NCI-H1048 (cell line): ENCODE measurements around the gene FAM227A.
"Not testable (repeated sequence)": the region's sequence is repeated elsewhere in the genome, so short reads cannot be mapped to it uniquely, and the experiment has no call there.

Experiments
- DNase-seq: peaks from one replicate; lab custom pipeline; 2025; lab: John Stamatoyannopoulos, UW

Gene FAM227A

DNA sequence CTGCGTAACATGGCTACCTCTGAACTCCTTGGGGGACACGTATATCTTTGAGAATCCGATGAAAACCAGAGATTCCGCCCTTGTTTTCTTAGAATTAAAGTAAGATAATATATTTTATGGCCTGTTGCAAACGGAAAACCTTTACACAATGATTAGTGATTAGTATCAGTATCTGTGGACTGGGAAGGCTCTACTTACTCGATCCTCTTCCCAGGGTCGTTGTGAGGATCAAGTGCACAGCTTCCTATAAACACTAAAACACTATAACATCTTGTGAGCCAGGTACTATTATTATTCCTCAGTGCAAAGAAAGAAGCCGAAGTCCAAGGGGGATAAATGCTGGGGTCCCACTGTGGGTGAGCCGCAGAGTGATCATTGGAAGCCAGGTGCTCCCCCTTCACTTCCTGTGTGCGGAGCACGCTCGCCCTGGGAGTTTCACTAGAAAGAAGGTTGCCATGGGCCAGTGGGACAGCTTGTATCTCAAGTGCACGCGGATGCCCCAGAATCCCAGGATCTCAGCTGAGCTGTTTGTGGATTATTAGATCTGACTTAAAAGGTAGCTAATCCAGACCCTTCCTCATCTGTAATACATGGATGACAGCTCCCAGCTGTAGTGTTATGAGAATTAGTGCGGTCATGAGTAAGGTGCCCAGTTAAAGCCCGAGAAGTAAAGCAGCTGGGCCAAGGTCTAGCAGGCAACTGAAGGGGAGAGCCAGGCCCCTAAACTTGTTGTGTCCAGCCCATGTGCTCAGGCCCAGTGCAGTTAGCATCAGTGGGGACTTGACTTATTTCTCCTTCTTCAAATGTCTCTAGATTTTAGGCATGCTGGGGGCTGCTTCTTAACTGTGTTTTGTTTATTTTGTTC lies 1.1 kb upstream of the FAM227A start:
- no peak for DNase-seq

DNA sequence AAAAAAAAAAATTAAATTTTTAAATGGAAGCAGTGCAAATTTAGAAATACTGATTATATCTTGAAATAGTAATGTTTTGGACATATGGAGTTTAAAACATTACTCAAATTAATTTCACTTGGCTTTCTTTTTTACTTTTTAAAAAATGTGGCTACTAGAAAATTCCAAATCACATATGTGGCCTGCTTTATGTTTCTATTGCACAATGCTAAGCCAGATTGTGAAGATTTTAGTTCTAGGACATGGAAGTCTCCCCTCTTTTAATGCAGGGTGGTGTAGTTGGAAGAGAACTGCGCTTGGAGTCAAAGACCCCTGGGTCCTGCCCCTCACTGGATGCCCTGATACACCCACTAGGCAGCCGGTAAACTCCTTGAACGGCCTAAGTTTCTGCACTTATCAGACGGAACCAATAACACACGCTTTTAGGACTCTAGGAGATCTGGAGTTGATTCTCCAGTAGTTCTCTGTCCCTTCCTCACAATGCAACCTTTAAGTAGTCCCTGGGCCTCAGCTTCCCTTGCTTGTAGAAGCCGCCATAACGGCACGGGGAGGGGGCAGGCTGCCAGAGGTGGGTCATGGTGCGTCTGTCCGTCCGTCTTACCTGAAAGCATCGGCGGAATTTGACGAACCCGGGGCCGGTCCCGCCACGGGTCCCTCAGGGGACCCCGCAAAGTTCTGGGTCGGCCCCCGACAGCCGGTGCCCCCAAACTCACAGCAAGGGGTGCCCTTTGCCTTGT lies 505 bp downstream of the FAM227A start:
- no peak for DNase-seq

DNA sequence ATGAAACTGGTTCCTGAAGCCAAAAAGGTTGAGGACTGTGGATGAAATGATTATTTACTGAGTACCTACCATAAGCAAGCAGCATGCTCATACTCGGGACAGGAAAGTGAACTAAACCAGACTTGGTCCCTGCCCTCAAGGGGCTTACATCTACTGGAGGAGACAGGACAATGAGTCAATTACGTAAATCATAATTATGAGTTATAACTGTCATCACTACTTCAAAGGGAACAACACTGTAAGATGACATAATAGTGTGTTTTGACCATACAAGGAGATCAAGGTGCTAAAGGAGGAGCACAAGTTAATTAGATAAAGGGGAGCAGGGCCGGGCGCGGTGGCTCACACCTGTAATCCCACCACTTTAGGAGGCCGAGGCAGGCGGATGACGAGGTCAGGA lies 2.5 kb downstream of the FAM227A start:
- no peak for DNase-seq

DNA sequence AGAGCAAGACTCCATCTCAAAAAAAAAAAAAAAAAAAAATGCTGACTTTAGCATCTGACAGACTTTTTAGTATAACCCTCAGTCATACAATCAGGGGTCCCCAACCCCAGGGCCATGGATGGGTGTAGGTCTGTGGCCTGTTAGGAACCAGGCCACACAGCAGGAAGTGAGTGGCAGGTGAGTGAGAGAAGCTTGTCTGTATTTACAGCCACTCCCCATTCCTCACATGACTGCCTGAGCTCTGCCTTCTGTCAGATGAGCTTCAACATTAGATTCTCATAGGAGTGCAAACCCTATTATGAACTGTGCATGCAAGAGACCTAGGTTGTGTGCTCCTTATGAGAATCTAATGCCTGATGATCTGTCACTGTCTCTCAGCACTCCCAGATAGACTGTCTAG lies 3.3 kb downstream of the FAM227A start:
- DNase-seq: no peak

DNA sequence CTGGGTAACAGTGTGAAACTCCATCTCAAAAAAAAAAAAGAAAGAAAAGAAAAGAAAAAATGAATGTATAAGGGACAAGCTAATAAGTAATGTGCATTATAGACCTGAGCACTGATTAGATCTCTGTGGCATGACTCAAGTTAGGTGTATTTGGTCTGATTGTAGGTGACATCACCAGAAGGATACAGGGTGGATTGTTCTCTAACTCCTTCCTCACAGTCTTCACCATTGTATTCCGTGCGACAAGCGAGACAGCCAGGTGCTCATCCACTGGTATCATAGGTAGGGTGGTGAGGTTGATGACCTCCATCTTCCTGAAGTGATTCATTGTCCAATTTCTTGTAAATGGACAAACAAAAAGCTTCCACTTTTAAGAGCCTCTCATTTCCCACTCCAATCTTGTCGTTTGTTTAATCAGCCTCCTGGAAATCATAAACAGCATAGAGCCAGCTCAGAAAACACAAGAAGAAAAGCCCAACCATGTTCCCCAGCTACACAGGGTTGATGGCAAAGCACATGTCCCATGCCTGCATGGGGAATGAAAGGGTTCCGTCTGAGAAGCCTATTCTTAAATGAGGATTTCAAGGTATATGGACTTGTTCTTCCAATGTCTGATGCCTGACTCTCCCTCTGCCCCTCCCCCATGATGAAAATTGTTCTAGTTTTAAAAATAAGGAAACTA lies 6.2 kb downstream of the FAM227A start:
- no peak for DNase-seq

DNA sequence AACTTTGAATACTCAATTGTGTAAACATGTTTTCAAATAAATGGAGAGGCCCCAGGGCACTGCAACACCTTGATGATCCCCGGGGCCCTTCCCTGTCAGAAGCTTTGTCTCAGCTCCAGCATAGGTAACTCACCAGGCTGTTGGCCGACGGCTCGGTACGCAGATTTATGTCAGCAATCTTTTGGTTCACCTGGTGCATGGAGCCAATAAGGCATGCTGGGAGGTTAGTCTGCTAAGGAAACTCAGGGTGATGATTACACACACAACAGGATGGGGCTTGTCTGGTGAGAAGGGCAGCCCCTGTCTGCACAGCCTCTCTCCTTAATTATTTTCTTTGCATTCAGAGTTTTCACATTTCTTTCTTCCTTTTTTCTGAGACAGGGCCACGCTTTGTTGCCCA lies 10.8 kb downstream of the FAM227A start:
- no peak for DNase-seq

DNA sequence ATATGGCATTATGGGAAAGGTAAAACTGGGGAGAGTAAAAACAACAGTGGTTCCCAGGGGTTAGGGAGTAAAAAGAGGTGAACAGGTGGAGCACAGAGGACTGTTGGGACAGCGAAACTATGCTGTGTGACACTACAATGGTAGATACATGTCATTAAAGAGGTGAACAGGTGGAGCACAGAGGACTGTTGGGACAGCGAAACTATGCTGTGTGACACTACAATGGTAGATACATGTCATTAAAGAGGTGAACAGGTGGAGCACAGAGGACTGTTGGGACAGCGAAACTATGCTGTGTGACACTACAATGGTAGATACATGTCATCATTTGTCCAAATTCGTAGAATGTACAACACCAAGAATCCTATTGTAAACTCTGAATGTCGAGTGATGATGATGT lies 11.9 kb downstream of the FAM227A start:
- not testable (repeated sequence) for DNase-seq

DNA sequence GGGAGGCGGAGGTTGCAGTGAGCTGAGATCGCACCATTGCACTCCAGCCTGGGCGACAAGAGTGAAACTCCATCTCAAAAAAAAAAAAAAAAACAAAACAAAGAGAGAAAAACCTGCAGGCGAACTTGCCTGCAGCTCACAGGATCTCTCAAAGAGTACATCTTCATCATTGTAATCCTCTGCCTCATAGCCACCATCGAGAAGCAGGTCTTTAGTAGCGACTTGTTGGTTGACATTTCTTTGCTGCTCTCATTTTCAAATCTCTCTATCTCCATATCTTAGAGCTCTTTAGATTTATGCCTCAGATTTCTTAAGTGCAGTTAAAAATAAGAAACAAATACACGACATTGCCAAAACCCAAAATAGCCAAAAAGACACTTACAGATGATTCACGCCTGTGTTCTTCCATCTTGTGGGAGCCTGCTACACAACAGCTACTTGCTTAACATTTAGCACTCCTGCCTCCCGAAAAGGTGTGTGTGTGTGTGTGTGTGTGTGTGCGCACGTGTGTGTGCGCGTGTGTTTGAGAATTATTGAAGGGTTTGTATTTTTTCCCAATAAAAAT lies 14.6 kb downstream of the FAM227A start:
- DNase-seq: no peak

DNA sequence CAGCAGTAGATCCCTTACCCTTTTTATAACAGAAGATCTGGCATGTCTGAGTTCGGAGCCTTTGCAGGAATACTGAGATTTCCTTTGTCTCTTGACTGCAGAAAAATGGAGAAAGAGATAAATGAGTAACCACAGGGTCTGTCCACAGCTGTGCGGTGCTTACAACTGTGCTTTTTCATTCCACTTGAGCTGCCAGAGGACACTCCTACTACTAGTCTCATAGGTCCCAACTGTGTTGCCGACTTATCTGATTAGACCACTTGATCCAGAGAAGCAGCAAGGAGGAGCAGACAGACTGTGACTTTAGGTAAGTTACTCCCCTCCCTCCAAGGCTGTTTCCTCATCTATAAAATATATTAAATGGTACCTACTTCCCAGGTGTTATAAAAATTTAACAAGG lies 17.5 kb downstream of the FAM227A start:
- DNase-seq: no peak

DNA sequence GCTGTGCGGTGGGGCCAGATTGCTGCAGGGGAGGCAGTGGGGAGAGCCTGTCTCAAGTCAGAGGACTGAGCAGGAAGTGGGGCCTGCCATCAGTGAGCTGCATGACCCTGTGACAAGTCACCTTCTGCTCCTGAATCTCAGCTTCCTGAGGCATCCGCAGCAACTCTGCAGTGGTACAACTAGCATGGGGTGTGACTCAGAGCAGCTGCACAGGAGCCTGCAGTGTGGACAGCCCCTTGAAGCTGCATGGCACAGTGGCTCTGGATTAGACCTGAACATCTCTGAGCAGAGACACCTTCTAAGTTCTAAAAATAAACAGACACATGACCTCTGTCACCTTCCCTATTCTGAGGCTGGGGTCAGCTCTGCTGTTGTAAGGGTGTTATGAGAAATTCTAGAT lies 18.0 kb downstream of the FAM227A start:
- DNase-seq: no peak

DNA sequence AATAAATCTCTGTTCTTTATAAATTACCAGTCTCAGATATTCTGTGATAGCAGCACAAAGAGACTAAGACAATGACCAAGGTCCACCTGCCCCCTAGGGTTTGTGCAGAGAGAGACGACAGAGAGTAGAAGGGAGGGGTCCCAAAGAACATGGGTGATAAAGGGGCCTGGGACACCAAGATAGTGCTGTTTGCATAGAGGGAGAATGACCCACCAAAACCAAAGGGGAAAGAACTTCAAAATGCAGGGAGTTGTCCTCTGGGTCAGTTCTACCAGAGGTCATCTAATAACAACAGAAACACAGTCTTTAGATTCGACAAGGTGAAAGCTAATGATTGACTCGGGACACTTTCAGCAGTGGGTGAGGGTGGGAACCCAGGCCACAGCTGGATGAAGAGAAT lies 23.7 kb downstream of the FAM227A start:
- DNase-seq: no peak

DNA sequence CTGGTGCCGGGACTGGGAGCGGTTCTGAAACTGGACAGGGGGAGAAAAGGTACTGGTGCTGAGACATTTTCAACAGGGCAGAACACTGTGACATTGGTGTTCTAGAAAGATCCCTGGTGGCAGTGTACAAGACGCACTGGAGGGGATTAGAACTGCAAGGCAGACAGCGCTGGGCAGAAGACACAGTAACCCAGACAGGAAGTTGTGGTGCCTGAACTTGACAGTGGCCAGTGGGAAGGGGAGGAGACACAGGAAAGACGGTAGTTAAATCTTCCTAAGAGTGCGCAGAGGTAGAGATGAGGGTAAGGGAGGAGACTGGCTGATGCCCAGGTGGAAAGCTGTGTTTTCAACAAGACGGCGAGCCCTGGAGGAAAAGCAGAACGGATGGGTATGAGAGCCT lies 24.5 kb downstream of the FAM227A start:
- DNase-seq: no peak

DNA sequence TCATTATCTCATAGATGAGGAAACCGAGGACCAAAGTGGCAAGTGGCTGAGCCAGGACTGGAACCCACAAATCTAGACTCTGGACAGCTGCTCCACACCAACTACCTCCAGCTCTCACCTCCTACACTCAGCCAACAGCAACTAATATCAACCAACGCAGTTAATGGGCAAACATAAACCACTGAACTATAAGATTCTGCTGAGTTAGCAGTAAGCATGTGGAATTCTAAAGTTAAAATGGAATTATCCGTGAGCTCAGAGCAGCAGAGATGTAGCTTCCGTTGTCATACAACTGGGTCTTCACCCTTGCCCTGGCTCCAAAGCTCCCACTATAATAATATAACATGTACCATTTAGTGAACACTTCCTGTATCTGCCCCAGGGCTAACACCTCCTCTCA lies 27.1 kb downstream of the FAM227A start:
- no peak for DNase-seq

DNA sequence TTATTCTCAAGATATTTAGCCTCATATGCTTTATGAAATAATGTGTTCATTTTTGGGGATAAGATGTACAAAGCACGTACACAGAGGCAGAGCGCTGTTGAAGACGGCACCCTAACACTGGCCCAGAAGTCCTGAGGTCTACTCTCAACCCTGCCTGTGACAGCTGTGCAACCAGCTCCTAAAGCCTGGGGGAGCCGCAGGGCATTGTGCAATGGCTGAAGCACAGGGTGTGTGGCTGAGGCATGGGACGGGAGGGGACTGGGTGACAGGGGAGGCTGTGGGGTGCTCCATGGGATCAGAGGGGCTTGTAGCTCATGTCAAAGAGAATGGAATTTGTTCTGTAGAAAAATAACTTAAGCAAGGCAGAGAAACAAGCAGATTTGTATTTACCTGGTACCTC lies 27.7 kb downstream of the FAM227A start:
- no peak for DNase-seq

DNA sequence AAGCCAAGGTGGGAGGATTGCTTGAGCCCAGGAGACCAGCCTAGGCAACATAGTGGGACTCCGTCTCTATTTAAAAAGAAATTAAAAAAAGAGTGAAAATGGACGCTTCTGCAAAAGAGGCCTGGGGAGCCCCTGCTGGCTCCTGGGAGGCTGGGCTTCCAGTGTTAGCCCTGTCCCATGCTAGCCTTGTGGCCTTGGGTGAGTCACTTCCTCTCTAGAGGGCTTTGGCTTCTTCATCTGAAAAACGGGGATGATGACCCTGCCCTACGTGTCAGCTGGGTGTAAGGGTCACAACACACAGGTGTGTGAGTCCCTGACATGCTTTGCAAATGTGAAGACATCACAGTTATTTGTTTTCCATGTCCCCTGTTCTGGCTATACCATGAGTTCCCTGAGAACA lies 32.8 kb downstream of the FAM227A start:
- DNase-seq: no peak

DNA sequence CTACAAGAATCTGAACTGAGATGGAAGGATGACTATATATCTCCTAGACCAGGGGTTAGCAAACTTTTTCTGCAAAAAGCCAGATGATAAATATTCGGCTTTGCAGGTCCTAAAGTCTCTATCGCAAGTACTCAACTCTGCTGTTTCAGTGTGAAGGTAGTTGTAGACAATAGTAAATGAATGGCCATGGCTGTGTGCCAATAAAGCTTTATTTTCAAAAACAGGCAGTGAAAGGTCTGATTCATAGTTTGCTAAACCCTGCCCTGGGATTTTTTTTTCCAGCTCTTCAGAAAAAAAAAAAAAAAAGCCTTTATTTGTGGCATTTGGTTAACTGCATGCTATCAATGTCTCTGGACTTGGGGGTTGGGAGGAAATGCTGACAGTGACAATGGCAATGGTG lies 37.5 kb downstream of the FAM227A start:
- no peak for DNase-seq

DNA sequence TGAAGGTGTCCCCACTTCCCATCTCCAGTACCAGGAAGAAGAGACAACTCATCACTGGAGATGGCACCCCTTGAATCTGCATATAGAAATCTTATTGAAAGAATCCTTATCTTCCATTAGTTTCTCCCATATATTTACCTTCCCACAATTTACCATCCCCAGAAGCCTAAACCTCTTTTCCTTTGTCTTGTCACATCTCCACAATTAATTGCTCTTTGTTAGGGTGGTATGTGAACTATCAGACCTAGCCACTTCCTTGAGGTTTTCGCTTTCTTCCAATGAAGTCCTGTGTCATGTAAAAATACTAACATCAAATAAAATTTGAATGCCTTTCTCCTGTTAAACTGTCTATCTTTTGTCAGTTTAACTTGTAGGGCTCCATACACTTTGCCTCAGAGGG lies 37.9 kb downstream of the FAM227A start:
- DNase-seq: no peak

DNA sequence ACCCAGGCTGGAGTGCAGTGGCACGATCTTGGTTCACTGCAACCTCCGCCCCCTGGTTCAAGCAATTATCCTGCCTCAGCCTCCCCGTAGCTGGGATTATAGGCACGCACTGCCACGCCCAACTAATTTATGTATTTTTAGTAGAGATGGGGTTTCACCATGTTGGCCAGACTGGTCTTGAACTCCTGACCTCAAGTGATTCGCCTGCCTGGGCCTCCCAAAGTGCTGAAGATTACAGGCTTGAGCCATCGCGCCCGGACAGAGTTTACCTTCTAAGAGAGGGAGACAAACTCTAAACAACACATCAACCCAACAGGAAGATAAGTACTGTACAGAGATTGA lies 41.2 kb downstream of the FAM227A start:
- DNase-seq: not testable (repeated sequence)

DNA sequence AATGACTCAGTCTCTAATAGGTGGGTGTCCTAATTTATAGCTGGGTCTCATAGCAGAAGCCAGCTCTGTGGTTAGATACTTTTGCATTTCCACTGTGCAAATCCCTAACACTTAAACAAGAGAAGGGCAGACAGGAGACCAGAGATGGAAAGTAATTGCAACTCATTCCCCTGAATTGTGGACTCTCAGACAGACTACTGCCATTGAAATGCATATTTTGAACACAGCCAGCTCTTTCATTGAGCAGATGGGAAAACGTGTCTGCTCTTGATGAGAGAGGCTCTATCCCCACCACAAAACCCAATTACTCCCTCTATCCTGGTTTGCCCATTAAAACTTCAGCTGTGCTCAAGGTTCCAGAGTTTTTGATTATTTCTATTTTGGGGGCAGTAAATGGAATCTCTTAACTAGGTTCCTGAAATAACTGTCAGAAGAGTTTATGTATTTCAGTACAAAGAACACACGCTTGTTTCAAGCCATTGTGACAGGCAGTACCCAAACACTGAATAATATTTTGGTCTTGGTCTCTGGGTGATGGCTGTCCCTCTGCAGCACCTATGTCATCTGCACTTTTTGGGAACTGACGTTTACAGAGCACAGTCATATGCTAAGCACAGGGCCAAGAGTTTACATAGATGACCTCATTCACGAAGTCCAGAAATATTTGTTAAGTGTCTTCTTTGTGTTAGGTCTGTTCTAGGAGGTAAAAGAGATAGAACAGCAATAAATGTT lies 41.7 kb downstream of the FAM227A start:
- no peak for DNase-seq

DNA sequence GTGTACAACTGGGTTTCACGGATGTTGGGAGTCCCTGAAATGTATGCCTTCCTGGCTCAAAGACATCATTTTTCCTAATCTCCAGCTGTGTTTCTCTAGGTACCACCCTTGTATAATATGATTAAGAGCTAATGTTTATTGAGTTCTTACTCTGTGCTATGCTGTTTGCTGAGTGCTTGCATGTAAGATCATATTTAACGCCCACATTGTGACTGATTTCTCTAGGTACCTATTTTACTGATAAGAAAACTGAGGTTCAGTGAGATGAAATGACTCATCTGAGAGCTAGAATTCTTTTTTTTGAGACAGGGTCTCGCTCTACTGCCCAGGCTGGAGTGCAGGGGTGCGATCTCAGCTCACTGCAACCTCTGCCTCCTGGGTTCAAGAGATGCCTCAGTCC lies 42.6 kb downstream of the FAM227A start:
- DNase-seq: no peak

DNA sequence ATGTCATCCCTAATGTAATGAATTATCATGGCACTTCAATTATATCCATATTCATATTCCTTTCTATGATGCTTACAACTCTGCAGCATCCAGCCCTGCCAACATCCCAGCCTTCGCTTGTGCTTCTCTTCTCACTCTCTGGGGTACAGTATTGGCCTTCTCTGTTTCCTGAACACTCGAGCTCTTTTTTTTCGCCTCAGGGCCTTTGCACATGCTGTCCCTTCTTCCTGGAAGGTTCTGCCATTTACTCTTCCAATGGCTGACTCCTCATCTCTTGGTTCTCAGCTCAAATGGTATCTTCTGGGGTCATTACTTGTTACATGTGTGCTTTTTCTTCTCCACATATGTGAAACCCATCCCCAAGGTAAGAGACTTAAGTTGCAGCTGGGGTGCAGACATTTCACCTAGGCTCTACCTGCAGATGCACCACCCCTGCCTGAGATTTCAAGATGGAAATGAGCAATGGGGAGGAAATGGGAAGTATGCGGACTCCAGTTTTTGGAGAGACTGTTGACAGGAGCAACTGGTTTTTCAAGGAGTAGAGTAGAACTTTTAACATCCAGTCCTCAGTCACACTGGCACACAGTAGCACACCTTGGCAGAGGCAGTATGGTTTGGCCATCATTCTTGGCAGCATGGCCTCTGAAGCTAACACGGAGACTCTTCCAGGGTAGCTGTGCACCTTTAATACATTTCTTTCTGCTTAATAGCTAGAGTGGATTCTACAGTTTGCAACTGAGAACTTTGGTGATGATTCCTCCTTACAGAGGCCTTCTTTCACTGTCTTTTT lies 43.8 kb downstream of the FAM227A start:
- DNase-seq: no peak
